Measurements from ENCODE around the gene CT45A5. TPM values are rescaled to one million over a fixed set of nuclear protein-coding genes. Genes with fewer than 3 reads are reported as not detected.

Gene CT45A5
- total and polyA plus RNA-seq, 2 of the 4 experiments (the other 2 are of a cell fraction), result not detected

DNA sequence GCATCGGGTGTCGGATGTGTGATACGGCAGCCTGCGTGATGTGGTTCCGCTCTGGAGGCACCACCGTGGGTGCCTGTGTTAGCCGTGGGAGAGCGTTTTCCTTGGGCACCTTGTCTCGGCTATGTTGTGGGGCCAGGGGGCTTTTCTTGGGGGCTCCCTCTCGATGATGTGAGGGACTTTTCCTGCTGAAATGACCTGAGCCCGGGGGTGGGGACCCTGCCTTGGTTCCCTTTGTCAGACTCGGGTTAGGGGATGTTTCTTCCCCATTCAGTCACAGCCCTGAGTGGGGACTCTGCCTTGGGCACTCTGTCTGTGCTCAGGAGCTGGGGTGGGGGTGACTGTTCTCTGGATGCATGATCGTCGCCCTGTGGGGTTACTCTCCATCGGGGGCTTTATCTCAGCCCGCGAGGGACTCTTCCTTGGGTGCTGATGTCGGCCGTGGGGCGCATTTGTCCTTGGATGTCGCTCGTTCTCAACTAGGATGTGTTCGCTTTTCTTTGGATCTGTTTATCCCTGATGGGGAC lies 44.0 kb downstream of the CT45A5 start:
- Histone ChIP-seq H4K91ac (ENCODE audit: insufficient read depth, low read depth, low read length) (no peak overlapping the region), H2BK5ac (ENCODE audit: low read depth, low read length, poor library complexity, severe bottlenecking) (no peak overlapping the region), H4K20me1 (ENCODE audit: insufficient read depth, low read length) (no peaks in the 10 kb centered on the region), H3K79me1 (ENCODE audit: low read depth in 1 of 2, low read length in 2 of 2) (no peaks in the 10 kb centered on the region), H3K9me3 (ENCODE audit: control insufficient read depth, insufficient read depth, low read length) (no peaks in the 10 kb centered on the region), H2BK20ac (ENCODE audit: low read depth, low read length) (no peak overlapping the region), H3K23ac (ENCODE audit: low read depth, low read length) (no peak overlapping the region), H3K27ac (ENCODE audit: insufficient read depth, low read length) (no peak overlapping the region), H2AK9ac (replicated peaks; ENCODE audit: low read depth, low read length, poor library complexity) (no peak overlapping the region), H2AFZ (replicated peaks; ENCODE audit: low read length, poor library complexity) (no peak overlapping the region), H3K9ac (ENCODE audit: low read depth, low read length) (no peak overlapping the region), H3K4me3 (ENCODE audit: insufficient read depth, low read depth, low read length) (no peak overlapping the region), H3K4me1 (ENCODE audit: control insufficient read depth, insufficient read depth, low read length) (no peaks in the 10 kb centered on the region), H3K27me3 (ENCODE audit: control insufficient read depth, insufficient read depth, low read length) (no peaks in the 10 kb centered on the region), H3K36me3 (ENCODE audit: control insufficient read depth, insufficient read depth, low read length) (no peaks in the 10 kb centered on the region), H2AK5ac (ENCODE audit: low read depth, low read length) (no peak overlapping the region), H4K5ac (ENCODE audit: low read depth, low read length) (no peak overlapping the region), H2BK15ac (ENCODE audit: low read depth, low read length) (no peak overlapping the region), H2BK120ac (ENCODE audit: low read depth, low read length) (no peak overlapping the region), H3K18ac (ENCODE audit: low read depth, low read length) (no peak overlapping the region), H4K8ac (ENCODE audit: low read depth in 2 of 2, low read length in 2 of 2) (no peak overlapping the region), H3K9me1 (ENCODE audit: insufficient read depth, low read length) (no peaks in the 10 kb centered on the region), H3K4ac (ENCODE audit: low read depth, low read length) (no peak overlapping the region), H3K14ac (replicated peaks; ENCODE audit: low read depth, low read length) (no peak overlapping the region), H3K56ac (ENCODE audit: extremely low read depth, insufficient read depth, low read length) (no peak overlapping the region), H3K4me2 (ENCODE audit: low read depth, low read length) (no peak overlapping the region)
- dilution Hi-C loops (cut with HindIII; ENCODE audit: low sequenced_read_pairs, unreplicated experiment), result no loop called here
- CTCF ChIA-PET, result interaction anchor here (0.6 kb wide), 1 partner anchor 525 kb away, joined by 3 read pairs; no protein-coding TSS in a partner anchor
- intact Hi-C loops (cut with micrococcal nuclease), result no loop called here
- BruUV-seq (replicated peaks), result no TSS peak
- DNase-seq, result no peak
- WGBS, 2 experiments (ENCODE audit: extremely low coverage in 2 of 2, insufficient read length in 1 of 2), result 80% methylated on average over 4 of the region's 23 CpGs; no CpG with 5 or more reads in 1 of the 2 experiments
- in situ Hi-C loops (cut with MboI; ENCODE audit: low sequenced_read_pairs), result no loop called here
- POLR2A ChIA-PET (ENCODE audit: unreplicated experiment), result no interaction called here
- no peak for ATAC-seq (ENCODE audit: low read depth)
- TF ChIP-seq BHLHE40 (IDR thresholded peaks at IDR 0.05; ENCODE audit: low read depth, low read length) (no peak), RAD21 (IDR thresholded peaks at IDR 0.05; ENCODE audit: low read length) (no peak), MXI1 (IDR thresholded peaks at IDR 0.05; ENCODE audit: borderline replicate concordance, low read depth, low read length) (no peak), POLR2A (IDR thresholded peaks at IDR 0.05; ENCODE audit: low read depth, low read length) (no peak), MAFK (IDR thresholded peaks at IDR 0.05; ENCODE audit: low read depth, low read length) (no peak)
- TF ChIP-seq, protein P1, sequence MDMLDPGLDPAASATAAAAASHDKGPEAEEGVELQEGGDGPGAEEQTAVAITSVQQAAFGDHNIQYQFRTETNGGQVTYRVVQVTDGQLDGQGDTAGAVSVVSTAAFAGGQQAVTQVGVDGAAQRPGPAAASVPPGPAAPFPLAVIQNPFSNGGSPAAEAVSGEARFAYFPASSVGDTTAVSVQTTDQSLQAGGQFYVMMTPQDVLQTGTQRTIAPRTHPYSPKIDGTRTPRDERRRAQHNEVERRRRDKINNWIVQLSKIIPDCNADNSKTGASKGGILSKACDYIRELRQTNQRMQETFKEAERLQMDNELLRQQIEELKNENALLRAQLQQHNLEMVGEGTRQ (IDR thresholded peaks at IDR 0.05; ENCODE audit: low read depth, low read length), result no peak

All from IMR-90 (cell line).